AG09309 (cell line): ENCODE data around the gene CTCF.

Experiments
- DNase-seq: peaks from one replicate; pipeline ENCODE4 v3.0.0-alpha.2; 2010; ENCODE audit warnings: low read depth
- H3K4me3 ChIP-seq: 2 replicates; pipeline ENCODE4 v1.5.1; 2011; ENCODE audit warnings: mild to moderate bottlenecking, low read depth, low read length, moderate library complexity; ENCODE audit not compliant: control insufficient read depth
- TF ChIP-seq, protein P1 (sequence below): IDR thresholded peaks from 2 replicates; pipeline ENCODE4 v1.5.1; 2011; ENCODE audit warnings: mild to moderate bottlenecking, low read depth, low read length, inconsistent platforms; ENCODE audit not compliant: insufficient read depth, control insufficient read depth; ENCODE audit errors: missing control alignments

The CTCF gene

DNA sequence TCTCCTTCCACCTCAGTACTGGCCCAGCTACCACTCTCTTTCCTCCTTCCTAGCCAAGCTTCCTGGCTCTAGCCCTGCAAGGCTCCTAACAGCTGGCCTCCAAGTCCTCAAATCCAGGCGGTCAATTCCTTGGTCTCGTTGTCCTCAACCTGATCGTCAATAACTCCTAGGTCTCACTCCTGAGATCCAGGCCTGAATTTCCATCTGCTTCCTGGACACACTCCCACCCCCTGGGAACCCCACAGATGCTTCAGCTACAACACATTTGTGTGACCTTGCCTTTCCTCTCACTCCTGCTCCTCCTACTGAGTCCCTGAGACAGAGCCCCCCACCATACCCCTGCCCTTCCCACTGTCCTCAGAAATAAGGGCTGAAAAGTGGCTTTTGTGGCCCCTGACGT lies 101.9 kb downstream of the CTCF start:
- H3K4me3 ChIP-seq = no peak overlapping the region
- TF ChIP-seq, protein P1, sequence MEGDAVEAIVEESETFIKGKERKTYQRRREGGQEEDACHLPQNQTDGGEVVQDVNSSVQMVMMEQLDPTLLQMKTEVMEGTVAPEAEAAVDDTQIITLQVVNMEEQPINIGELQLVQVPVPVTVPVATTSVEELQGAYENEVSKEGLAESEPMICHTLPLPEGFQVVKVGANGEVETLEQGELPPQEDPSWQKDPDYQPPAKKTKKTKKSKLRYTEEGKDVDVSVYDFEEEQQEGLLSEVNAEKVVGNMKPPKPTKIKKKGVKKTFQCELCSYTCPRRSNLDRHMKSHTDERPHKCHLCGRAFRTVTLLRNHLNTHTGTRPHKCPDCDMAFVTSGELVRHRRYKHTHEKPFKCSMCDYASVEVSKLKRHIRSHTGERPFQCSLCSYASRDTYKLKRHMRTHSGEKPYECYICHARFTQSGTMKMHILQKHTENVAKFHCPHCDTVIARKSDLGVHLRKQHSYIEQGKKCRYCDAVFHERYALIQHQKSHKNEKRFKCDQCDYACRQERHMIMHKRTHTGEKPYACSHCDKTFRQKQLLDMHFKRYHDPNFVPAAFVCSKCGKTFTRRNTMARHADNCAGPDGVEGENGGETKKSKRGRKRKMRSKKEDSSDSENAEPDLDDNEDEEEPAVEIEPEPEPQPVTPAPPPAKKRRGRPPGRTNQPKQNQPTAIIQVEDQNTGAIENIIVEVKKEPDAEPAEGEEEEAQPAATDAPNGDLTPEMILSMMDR = no peak
- DNase-seq = no peak

DNA sequence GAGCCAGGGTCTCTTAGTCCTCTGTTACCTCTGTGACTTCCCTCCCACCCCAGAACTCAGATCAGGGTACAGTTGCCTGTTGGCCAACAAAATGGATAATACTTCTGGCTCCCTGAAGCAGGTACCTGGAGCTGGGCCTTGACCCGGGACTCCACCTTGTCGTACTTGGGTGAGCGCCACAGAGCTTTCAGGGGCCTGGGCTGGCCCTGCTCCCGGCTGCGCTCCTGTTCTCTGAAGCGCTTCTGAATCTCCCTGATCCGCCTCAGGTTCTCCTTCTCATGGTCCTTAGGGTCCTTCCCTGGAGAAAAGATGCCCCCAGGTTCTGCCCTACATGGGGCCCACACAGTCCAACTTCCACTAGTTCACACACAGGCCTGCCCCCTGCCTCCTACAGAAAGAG lies 102.5 kb downstream of the CTCF start:
- DNase-seq = no peak
- no peak overlapping the region for H3K4me3 ChIP-seq
- TF ChIP-seq, protein P1 = no peak

DNA sequence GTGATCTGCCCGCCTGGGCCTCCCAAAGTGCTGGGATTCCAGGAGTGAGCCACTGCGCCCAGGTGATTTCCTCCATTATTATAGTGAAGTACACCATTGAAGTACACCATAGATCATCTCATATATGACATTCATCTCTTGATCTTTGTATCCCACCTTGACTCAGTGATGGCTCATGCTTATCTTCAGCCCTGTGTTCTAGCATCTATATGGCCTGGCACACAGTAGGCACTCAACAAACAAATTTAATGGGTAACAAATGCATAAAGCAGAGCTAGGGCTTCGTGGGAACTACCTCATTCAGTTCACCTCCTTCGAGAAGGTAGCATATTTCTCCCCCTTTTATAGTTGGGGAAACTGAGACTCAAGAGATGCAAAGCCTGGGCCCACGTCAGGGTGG lies 103.3 kb downstream of the CTCF start:
- peak overlapping the region; percentile 48 for H3K4me3 ChIP-seq
- DNase-seq = no peak
- TF ChIP-seq, protein P1 = no peak

DNA sequence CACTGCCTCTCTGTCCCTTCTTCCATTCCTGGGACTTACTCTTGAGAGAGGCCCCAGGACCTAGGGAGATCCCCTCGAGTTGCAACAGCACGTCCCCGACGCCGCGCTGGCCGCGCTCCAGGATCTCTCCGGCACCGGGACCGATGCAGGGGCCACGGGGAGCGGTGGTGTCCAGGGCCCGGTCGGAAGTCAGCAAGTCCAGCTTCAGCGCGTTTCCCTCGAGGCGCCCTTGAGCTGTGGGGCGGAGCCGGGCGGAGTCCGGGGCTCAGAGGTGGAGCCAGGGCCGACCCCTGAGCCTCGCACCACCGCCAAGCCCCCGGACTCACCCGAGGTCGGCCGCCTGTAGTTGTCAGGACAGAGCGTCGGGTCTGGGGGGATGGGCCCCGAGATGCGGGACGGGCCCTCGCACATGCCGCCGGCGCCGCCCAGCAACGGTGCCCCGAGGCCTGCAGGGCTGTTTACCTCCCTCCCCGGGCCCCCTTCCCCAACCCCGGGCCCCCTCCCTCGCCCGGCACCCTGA lies 103.8 kb downstream of the CTCF start:
- DNase-seq = no peak
- TF ChIP-seq, protein P1 = no peak
- peak overlapping the region; percentile 48 for H3K4me3 ChIP-seq

DNA sequence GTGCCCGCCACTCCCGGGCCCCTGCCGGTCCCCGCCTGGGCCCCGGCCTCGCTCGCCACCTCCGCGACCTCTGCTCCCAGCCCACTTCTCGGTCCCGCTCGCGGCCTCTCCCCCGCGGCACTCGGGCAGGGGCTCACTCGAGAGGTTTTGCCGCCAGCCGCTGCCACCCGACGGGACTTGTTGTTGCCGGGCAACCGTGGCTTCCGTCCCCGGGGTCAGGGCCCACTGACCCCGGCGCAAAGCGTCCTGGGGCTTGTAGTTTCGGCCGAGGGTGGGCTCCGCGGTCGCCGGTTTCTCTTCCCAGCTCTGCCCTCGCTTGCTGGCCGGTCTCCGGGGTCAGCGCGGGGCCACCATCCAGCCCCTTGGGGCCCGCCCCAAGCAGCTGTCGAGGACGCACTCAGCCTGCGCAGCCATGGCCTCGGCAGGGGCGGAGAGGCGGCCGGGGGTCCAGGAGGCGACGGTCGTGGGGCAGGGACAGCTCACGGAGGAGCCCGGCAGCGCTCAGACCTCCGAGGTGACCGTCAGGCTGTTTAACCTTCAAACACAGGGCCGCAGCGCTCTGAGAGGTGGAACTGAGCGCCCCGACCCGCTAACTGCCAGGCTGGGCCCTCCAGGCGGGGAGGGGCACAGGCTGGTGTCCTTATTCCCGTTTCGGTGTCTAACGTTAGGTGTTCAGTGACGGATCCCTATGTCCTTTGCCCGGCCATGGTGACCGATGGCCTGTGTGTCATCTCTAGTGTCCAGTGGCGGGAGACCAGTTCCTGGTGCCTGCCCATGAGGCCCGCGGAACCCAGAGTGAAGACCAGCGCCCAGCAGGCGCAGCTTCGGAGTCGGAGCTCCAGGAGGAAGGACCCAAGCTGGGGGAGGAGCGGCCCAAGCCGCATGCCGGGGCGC lies 104.5 kb downstream of the CTCF start, which contains the start of the genes C16orf86 and ENKD1:
Gene C16orf86, plus strand, starts transcription at position 256 of the 894 bp plus-strand sequence. Its CDS starts 157 bp downstream, at position 413.
Gene ENKD1, minus strand, starts transcription at position 192 of the 894 bp plus-strand sequence. CDS start 308 bp downstream, outside the sequence.
- TF ChIP-seq, protein P1 = no peak
- peak within 1 kb of the TSS; percentile 48 for H3K4me3 ChIP-seq
- no peak for DNase-seq

DNA sequence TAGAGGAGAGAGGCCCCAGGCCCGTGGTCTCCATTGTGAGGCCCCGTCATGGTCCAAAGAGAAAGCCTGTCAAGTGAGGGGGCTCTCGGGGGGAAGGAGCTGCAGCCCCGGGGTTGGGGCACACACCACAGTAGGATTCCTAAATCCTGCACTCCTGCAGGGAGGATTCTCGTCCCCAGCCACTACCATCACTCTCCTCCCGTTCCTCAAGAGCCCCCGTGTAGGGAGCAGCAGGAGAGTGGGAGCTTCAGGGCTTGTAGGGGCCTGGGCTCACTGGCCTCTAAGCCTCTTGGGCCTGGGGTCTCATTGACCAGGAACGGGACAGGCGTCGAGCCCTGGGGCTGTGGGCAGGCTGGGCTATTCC lies 105.1 kb downstream of the CTCF start:
- no peak for DNase-seq
- TF ChIP-seq, protein P1 = no peak
- peak overlapping the region; percentile 48 for H3K4me3 ChIP-seq
